AG09309 (cell line): ENCODE measurements around the gene MGAT5B.

Source experiments
- DNase-seq: peaks from one replicate; pipeline ENCODE4 v3.0.0-alpha.2; 2010; ENCODE audit warnings: low read depth
- H3K4me3 ChIP-seq: 2 replicates; pipeline ENCODE4 v1.5.1; 2011; ENCODE audit warnings: mild to moderate bottlenecking, low read depth, low read length, moderate library complexity; ENCODE audit not compliant: control insufficient read depth
- CTCF ChIP-seq: IDR thresholded peaks from 2 replicates; pipeline ENCODE4 v1.5.1; 2011; ENCODE audit warnings: mild to moderate bottlenecking, low read depth, low read length, inconsistent platforms; ENCODE audit not compliant: insufficient read depth, control insufficient read depth; ENCODE audit errors: missing control alignments

MGAT5B gene

GRCh38 chr17:76869496-76870376 is 1.5 kb downstream of the MGAT5B start:
- DNase-seq: no peak
- TF ChIP-seq CTCF: no peak
- no peak overlapping the region for H3K4me3 ChIP-seq

DNA sequence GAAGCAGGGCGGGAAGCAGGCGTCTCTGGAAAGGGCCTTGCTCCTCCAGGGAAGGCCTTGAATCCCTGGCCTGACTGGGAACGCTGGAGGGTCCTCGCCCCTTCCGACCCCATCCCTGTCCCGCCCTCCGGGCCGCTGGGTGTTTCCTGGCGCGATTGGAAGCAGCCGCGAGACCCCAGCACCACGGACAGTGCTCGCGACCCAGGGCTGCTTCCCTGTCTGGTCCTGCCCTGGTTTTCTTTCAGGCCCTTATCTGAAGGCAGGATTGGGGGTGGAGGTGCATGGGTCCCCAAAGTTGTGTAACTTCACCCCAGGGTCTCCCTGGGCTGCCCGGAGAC is 2.1 kb downstream of the MGAT5B start:
- no peak for TF ChIP-seq CTCF
- DNase-seq: no peak
- no peak overlapping the region for H3K4me3 ChIP-seq

DNA sequence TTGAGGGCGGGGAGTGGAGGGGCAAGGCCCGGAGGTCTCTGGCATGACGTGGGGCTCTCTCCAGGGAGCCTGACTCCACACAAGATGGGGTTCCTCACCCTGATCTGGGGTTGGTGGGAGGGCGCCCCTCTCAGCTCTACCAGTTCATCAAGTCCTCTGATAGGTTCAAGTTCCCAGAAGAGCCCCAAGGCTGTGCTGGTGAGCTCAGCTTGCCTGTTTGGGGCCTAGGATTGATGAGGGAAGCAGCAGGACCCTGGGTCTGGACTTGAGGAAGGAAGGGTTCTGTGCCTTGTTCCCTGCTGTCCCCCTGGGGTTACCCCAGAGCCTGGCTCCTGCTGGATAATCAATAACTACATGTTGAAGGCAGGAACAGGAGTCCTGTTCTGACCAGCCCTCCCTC is 3.5 kb downstream of the MGAT5B start:
- no peak for DNase-seq

DNA sequence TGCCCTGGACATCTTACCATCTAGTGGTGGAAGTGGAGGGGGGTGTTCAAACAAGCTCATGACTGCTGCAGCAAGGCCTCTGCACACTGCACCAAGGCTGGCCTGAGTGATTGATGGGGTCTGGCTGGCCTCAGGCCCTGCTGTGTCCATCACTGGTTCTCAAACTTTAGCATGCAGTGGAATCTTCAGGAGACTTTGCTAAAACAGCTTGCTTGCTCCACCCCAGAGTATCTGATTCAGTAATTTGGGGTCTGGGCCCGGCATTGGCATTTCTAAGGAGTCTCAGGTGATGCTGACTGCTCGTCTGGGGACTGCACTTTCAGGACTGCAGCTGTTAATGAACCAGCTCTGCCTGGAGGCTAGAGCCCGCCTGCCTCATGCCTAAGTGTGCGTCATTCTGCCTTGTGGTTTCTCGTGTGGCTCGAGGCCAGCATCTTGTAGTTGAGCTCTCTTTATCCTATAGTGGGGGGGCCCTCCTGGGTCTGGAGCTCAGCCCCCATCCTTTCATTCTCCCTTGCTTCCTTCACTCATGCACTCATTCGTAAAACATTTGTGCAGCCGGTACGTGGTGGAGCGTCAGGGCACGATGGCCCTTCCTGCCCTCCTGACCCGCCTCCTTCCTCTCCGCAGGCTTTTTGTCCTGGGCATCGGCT is 4.1 kb downstream of the MGAT5B start:
- no peak for TF ChIP-seq CTCF
- no peak overlapping the region for H3K4me3 ChIP-seq
- DNase-seq: peak; percentile 78

More for the DNA sequence above, 3.5 kb downstream of the MGAT5B start:
- TF ChIP-seq CTCF: no peak
- no peak overlapping the region for H3K4me3 ChIP-seq

DNA sequence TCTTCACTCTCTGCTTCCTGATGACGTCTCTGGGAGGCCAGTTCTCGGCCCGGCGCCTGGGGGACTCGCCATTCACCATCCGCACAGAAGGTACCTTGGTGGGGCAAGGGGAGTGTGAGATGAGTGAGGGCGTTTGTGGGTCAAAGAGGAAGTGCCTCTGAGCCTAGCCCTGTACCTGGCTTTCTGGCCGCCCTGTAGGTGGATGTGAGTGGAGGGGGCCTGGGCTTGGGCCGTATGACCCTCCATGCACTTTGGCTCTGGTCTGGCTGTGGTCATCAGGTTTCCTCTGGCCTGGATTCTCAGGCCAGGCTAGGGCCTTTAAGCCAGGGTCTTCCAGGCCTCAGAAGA is 4.6 kb downstream of the MGAT5B start:
- DNase-seq: no peak
- no peak overlapping the region for H3K4me3 ChIP-seq
- TF ChIP-seq CTCF: no peak

GRCh38 chr17:76873856-76874255 is 5.7 kb downstream of the MGAT5B start:
- no peak for DNase-seq
- H3K4me3 ChIP-seq: no peak overlapping the region
- TF ChIP-seq CTCF: no peak
